GM12801 (cell line): Measurements from ENCODE around the gene PSMD9.

Experiments used
- CTCF ChIP-seq: IDR thresholded peaks from one replicate; pipeline ENCODE4 v1.5.1; 2011; ENCODE audit warnings: control low read depth; ENCODE audit not compliant: insufficient read length; ENCODE audit errors: extremely low read depth

Gene PSMD9

GRCh38 chr12:121947981-121948380 lies 59.4 kb downstream of the PSMD9 start:
- TF ChIP-seq CTCF: no peak

GRCh38 chr12:121949648-121950397 lies 61.2 kb downstream of the PSMD9 start:
- TF ChIP-seq CTCF: no peak

- TF ChIP-seq CTCF: no peak
Measured at GRCh38 chr12:121953117-121953692, 64.6 kb downstream of the PSMD9 start.

- TF ChIP-seq CTCF: no peak
Measured at GRCh38 chr12:121953695-121954094, 65.1 kb downstream of the PSMD9 start.

GRCh38 chr12:121955258-121956237 lies 67.0 kb downstream of the PSMD9 start:
- no peak for TF ChIP-seq CTCF

- no peak for TF ChIP-seq CTCF
Measured at GRCh38 chr12:121957861-121958515, 69.4 kb downstream of the PSMD9 start.

GRCh38 chr12:121958541-121959240 lies 70.1 kb downstream of the PSMD9 start:
- TF ChIP-seq CTCF: no peak
